HepG2 (cell line): ENCODE measurements around the gene IARS2. TPM values are rescaled to one million over a fixed set of nuclear protein-coding genes. Genes with fewer than 3 reads are reported as not detected.

Experiments
- MED1 ChIP-seq: sonication (generic); formaldehyde crosslinking; IDR thresholded peaks from 2 replicates; pipeline ENCODE4 v1.4.0; 2020; ENCODE audit warnings: missing genetic modification reagents
- MZF1 ChIP-seq: sonication (generic); formaldehyde crosslinking; IDR thresholded peaks from 2 replicates; pipeline ENCODE4 v1.8.1; 2023; ENCODE audit warnings: mild to moderate bottlenecking, missing genetic modification reagents, borderline replicate concordance
- PAXIP1 ChIP-seq: sonication (generic); formaldehyde crosslinking; conservative IDR thresholded peaks from 2 replicates; pipeline ENCODE4 v1.4.0; 2020; ENCODE audit warnings: mild to moderate bottlenecking, missing genetic modification reagents, moderate library complexity
- POLR2G ChIP-seq: fragments of 200-400 bp; formaldehyde crosslinking; IDR thresholded peaks from 2 replicates; pipeline ENCODE4 v1.6.1; 2018; ENCODE audit warnings: mild to moderate bottlenecking, low read depth, low read length, moderate library complexity
- RBFOX2 ChIP-seq: fragments of 200-400 bp; formaldehyde crosslinking; IDR thresholded peaks from 2 replicates; pipeline ENCODE4 v1.6.1; 2017; ENCODE audit warnings: low read depth, mild to moderate bottlenecking, low read length
- REPIN1 ChIP-seq: sonication (generic); formaldehyde crosslinking; IDR thresholded peaks from 2 replicates; pipeline ENCODE4 v1.8.0; 2022; ENCODE audit warnings: missing genetic modification reagents, low read depth, mild to moderate bottlenecking, borderline replicate concordance
- XRCC5 ChIP-seq: fragments of 200-400 bp; formaldehyde crosslinking; optimal IDR thresholded peaks from 2 replicates; pipeline ENCODE3; 2017; ENCODE audit warnings: mild to moderate bottlenecking, low read length
- ZEB1 ChIP-seq: IDR thresholded peaks from 2 replicates; pipeline ENCODE4 v1.6.1; 2012; ENCODE audit warnings: mild to moderate bottlenecking, low read depth, inconsistent platforms; ENCODE audit not compliant: insufficient replicate concordance
- ZHX2 ChIP-seq, 2 experiments: sonication (generic) in 1 of 2; formaldehyde crosslinking in 1 of 2; IDR thresholded peaks; 2 replicates each; pipeline versions ENCODE4 v1.6.1 to v1.9.0; 2014 to 2022; ENCODE audit warnings: antibody characterized with exemption in 1 of 2, borderline replicate concordance in 1 of 2, inconsistent platforms in 1 of 2, low read depth in 1 of 2, missing genetic modification reagents in 1 of 2
- ZNF138 ChIP-seq: sonication (generic); formaldehyde crosslinking; IDR thresholded peaks from 2 replicates; pipeline ENCODE4 v1.5.0; 2020; ENCODE audit warnings: mild to moderate bottlenecking, low read depth, missing genetic modification reagents
- ZNF180 ChIP-seq: sonication (generic); formaldehyde crosslinking; IDR thresholded peaks from 2 replicates; pipeline ENCODE4 v1.4.0; 2020; ENCODE audit warnings: low read depth, missing genetic modification reagents, borderline replicate concordance
- ZNF282 ChIP-seq: fragments of 450-650 bp; IDR thresholded peaks from 2 replicates; pipeline ENCODE4 v1.6.1; 2018; ENCODE audit not compliant: partially characterized antibody
- ZNF567 ChIP-seq: sonication (generic); formaldehyde crosslinking; IDR thresholded peaks from 2 replicates; pipeline ENCODE4 v1.8.1; 2023; ENCODE audit warnings: mild to moderate bottlenecking, missing genetic modification reagents, borderline replicate concordance
- ZNF572 ChIP-seq: sonication (generic); formaldehyde crosslinking; IDR thresholded peaks from 2 replicates; pipeline ENCODE4 v1.5.1; 2020; ENCODE audit warnings: mild to moderate bottlenecking, missing genetic modification reagents
- ZNF619 ChIP-seq: sonication (generic); formaldehyde crosslinking; IDR thresholded peaks from 2 replicates; pipeline ENCODE4 v1.4.0; 2020; ENCODE audit warnings: mild to moderate bottlenecking, missing genetic modification reagents
- ZNF792 ChIP-seq: IDR thresholded peaks from 2 replicates; pipeline ENCODE4 v1.6.1; 2016
- polyA plus RNA-seq, 8 experiments: library from polyadenylated mRNA; depleted of rRNA in 3 of 8; stranded (reverse) in 7 of 8; unstranded in 1 of 8; fragments of >200 nt; fragmentation: Illumina TruSeq in 4 of 8; extraction: Trizol in 4 of 8; gene quantifications; 2 replicates each; pipeline versions ENCODE4 v1.2.1 to v1.2.3, GENCODE V29; 2011 to 2016; ENCODE audit warnings: low read depth in 4 of 8, missing spikeins in 1 of 8, mixed read lengths in 1 of 8; ENCODE audit not compliant: insufficient read depth in 1 of 8
- total RNA-seq, 5 experiments: library from RNA; depleted of rRNA; stranded (reverse); fragments of >200 nt; fragmentation: Illumina TruSeq; extraction: Trizol; gene quantifications; 2 replicates each; pipeline ENCODE4 v1.2.3, GENCODE V29; 2016; ENCODE audit warnings: low read depth in 1 of 5

The IARS2 gene
- total and polyA plus RNA-seq, 2 of the 13 experiments (the other 11 are each of a cell fraction or from before 2014, with no cell fraction given), result 28.6 to 122 TPM

DNA sequence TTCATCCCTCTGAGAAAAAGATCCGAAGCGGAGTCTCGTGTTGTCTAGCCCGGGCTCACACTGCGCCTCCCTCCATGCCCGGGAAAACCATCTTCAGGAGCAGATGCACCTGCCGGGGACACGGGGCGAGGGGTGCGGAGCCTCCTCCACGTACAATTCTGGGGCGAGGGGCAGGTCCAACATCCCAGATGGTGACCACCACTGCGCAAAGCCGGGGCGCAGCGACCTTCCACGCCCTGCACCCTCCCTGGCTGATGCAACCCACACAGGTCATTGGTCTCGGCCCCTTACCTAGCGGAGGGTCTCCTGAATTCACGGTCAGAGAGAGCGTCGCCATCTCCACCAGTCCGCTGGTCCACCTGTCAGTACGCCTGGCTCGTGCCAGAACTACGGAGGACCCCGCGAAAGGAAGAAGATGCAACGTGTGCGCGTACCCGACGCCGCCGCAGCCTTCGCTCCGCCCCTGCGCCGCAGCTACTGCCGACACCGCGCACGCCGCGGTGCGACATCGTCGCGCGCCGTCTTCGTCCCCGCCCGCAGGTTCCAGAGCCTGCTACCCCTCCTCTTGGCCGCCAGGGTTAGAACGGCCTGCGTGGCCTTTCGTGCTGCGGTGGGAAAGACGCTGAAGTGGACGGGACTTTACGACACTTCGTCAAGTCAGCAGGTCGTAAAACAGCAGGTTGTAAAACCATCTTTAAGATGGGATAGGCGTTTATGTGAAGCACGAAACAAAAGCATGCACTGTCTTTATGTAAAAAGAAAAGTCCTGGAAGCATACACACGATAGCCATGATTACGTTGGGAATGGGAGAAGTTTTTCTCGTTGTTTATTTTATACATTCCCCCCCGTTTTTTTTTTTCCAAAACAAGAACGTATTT lies 47.6 kb upstream of the IARS2 start, which contains the start of gene EPRS1 (continued):
- peak; percentile 59; the same call in 1 of the 2 replicates for TF ChIP-seq PAXIP1 (CRISPR knock-in tag)
- no peak for TF ChIP-seq ZNF567 (CRISPR knock-in tag)
- no peak for TF ChIP-seq ZEB1
- peak; percentile 84 for TF ChIP-seq MED1 (CRISPR knock-in tag)
- peak; percentile 91; the same call in 1 of the 2 replicates for TF ChIP-seq ZNF138 (CRISPR knock-in tag)
- peak; percentile 94 for TF ChIP-seq XRCC5
- peak; percentile 77; the same call in 1 of the 2 replicates for TF ChIP-seq ZNF572 (CRISPR knock-in tag)
- peak; percentile 83 for TF ChIP-seq POLR2G
- TF ChIP-seq RBFOX2, result peak; percentile 95
- TF ChIP-seq REPIN1 (CRISPR knock-in tag), result peak; percentile 95
- TF ChIP-seq ZHX2 (IDR thresholded peaks at IDR 0.05; ENCODE audit: low read depth), result peak; percentile 88
- peak; percentile 4; the same call in 1 of the 2 replicates for TF ChIP-seq ZHX2 (CRISPR knock-in tag; IDR thresholded peaks at IDR 0.05; ENCODE audit: borderline replicate concordance)
- 0 out of 2 replicates have a peak, but pooled peaks have one; percentile 63 for TF ChIP-seq ZNF180 (CRISPR knock-in tag)
- no peak for TF ChIP-seq MZF1 (CRISPR knock-in tag)
- TF ChIP-seq ZNF282, result no peak
- TF ChIP-seq ZNF792 (CRISPR knock-in tag), result peak; percentile 98
- peak; percentile 91; the same call in 1 of the 2 replicates for TF ChIP-seq ZNF619 (CRISPR knock-in tag)
